ENCODE data around the gene MRFAP1. TPM values are rescaled to one million over a fixed set of nuclear protein-coding genes. Genes with fewer than 3 reads are reported as not detected.

MRFAP1 gene
- total RNA-seq: 253 and 270 TPM in 2 replicates

DNA sequence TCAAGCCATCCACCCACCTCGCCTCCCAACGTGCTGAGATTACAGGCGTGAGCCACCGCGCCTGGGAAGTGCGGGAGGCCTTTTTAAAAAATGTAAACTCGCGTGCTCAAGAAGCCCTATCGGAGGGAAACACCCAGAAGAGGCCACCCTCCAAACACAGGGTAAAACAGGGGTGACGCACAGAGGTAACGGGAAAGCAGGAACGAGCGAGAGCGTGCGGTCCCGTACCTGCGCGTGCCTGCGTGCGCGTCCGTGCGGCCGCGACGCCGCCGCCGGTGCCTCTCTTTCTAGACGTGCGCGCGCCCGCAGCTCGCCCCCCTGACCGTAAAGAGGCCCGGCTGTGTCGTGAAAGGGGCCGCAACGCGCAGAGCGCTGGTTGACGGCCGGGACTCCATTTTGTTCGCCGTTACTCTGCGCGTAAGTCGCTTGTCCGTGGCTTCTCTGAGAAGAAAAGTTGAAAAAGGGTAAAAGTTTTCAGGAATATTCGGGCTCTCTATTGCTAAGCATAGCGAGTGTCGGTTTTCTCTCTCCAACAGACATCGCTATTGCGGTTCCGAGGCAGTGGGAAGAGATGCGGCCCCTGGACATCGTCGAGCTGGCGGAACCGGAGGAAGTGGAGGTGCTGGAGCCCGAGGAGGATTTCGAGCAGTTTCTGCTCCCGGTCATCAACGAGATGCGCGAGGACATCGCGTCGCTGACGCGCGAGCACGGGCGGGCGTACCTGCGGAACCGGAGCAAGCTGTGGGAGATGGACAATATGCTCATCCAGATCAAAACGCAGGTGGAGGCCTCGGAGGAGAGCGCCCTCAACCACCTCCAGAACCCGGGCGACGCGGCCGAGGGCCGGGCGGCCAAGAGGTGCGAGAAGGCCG, at the start of gene MRFAP1:
Gene MRFAP1 (plus strand): TSS at position 394 of the 872 bp plus-strand sequence. CDS start 178 bp downstream, at position 572.

Other genes starting within 250 kb of the MRFAP1 start
- gene PPP2R2C, start 168.1 kb upstream of the MRFAP1 start, total RNA-seq: not detected in 2 replicates
- gene MAN2B2, start 65.5 kb upstream of the MRFAP1 start, total RNA-seq: 19.6 and 22.1 TPM in 2 replicates
- gene S100P, start 53.2 kb downstream of the MRFAP1 start, total RNA-seq: 0.10 TPM in 1 of 2 replicates, not detected in the other
- 35.1 and 44.1 TPM in 2 replicates for gene MRFAP1L1, start 69.2 kb downstream of the MRFAP1 start, total RNA-seq
- 13.4 and 16.4 TPM in 2 replicates for gene BLOC1S4, start 75.5 kb downstream of the MRFAP1 start, total RNA-seq
- gene KIAA0232, start 142.0 kb downstream of the MRFAP1 start, total RNA-seq: 9.7 and 11.8 TPM in 2 replicates